ENCODE results near the gene SPATA16.
"Not testable (repeated sequence)": the region's sequence is repeated elsewhere in the genome, so short reads cannot be mapped to it uniquely, and the experiment has no call there.

Gene SPATA16

GRCh38 chr3:173064631-173065030 is 76.4 kb downstream of the SPATA16 start:
- DNase-seq (ENCODE audit: low spot score), result no peak

- no peak for DNase-seq (ENCODE audit: low spot score)
Measured at GRCh38 chr3:173058229-173058628, 82.8 kb downstream of the SPATA16 start.

- no peak for DNase-seq (ENCODE audit: low spot score)
Measured at GRCh38 chr3:173055228-173055933, 85.7 kb downstream of the SPATA16 start.

GRCh38 chr3:173049360-173049759 is 91.7 kb downstream of the SPATA16 start:
- no peak for DNase-seq (ENCODE audit: low spot score)

GRCh38 chr3:173045770-173046382 is 95.2 kb downstream of the SPATA16 start:
- no peak for DNase-seq (ENCODE audit: low spot score)

GRCh38 chr3:173044998-173045397 is 96.0 kb downstream of the SPATA16 start:
- DNase-seq (ENCODE audit: low spot score), result no peak

GRCh38 chr3:173043757-173044156 is 97.3 kb downstream of the SPATA16 start:
- no peak for DNase-seq (ENCODE audit: low spot score)

- no peak for DNase-seq (ENCODE audit: low spot score)
Measured at GRCh38 chr3:173038484-173038871, 102.6 kb downstream of the SPATA16 start.

GRCh38 chr3:173037840-173038483 is 103.1 kb downstream of the SPATA16 start:
- DNase-seq (ENCODE audit: low spot score), result no peak

GRCh38 chr3:173030273-173030672 is 110.8 kb downstream of the SPATA16 start:
- no peak for DNase-seq (ENCODE audit: low spot score)

- no peak for DNase-seq (ENCODE audit: low spot score)
Measured at GRCh38 chr3:173028351-173028750, 112.7 kb downstream of the SPATA16 start.

GRCh38 chr3:173027429-173027828 is 113.6 kb downstream of the SPATA16 start:
- DNase-seq (ENCODE audit: low spot score), result no peak

GRCh38 chr3:173025941-173026340 is 115.1 kb downstream of the SPATA16 start:
- no peak for DNase-seq (ENCODE audit: low spot score)

GRCh38 chr3:173021547-173022185 is 119.4 kb downstream of the SPATA16 start:
- DNase-seq (ENCODE audit: low spot score), result no peak

- DNase-seq (ENCODE audit: low spot score), result not testable (repeated sequence)
Measured at GRCh38 chr3:173020128-173020527, 120.9 kb downstream of the SPATA16 start.

GRCh38 chr3:173019378-173019777 is 121.7 kb downstream of the SPATA16 start:
- no peak for DNase-seq (ENCODE audit: low spot score)

GRCh38 chr3:173018758-173019157 is 122.3 kb downstream of the SPATA16 start:
- no peak for DNase-seq (ENCODE audit: low spot score)

- no peak for DNase-seq (ENCODE audit: low spot score)
Measured at GRCh38 chr3:173013219-173013832, 127.7 kb downstream of the SPATA16 start.

- DNase-seq (ENCODE audit: low spot score), result no peak
Measured at GRCh38 chr3:173009410-173009809, 131.6 kb downstream of the SPATA16 start.

GRCh38 chr3:173008978-173009377 is 132.1 kb downstream of the SPATA16 start:
- no peak for DNase-seq (ENCODE audit: low spot score)

GRCh38 chr3:173007079-173007723 is 133.8 kb downstream of the SPATA16 start:
- no peak for DNase-seq (ENCODE audit: low spot score)

GRCh38 chr3:173006006-173006405 is 135.0 kb downstream of the SPATA16 start:
- DNase-seq (ENCODE audit: low spot score), result no peak
